ENCODE data around the gene CIITA.
"Not testable (repeated sequence)": the region's sequence is repeated elsewhere in the genome, so short reads cannot be mapped to it uniquely, and the experiment has no call there.

CIITA gene

GRCh38 chr16:10923146-10923649 lies 46.2 kb downstream of the CIITA start:
- TF ChIP-seq ZFX (IDR thresholded peaks at IDR 0.05; ENCODE audit: borderline replicate concordance): no peak
- TF ChIP-seq, protein P1, sequence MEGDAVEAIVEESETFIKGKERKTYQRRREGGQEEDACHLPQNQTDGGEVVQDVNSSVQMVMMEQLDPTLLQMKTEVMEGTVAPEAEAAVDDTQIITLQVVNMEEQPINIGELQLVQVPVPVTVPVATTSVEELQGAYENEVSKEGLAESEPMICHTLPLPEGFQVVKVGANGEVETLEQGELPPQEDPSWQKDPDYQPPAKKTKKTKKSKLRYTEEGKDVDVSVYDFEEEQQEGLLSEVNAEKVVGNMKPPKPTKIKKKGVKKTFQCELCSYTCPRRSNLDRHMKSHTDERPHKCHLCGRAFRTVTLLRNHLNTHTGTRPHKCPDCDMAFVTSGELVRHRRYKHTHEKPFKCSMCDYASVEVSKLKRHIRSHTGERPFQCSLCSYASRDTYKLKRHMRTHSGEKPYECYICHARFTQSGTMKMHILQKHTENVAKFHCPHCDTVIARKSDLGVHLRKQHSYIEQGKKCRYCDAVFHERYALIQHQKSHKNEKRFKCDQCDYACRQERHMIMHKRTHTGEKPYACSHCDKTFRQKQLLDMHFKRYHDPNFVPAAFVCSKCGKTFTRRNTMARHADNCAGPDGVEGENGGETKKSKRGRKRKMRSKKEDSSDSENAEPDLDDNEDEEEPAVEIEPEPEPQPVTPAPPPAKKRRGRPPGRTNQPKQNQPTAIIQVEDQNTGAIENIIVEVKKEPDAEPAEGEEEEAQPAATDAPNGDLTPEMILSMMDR (IDR thresholded peaks at IDR 0.05): no peak
- no peak overlapping the region for H3K27ac ChIP-seq

DNA sequence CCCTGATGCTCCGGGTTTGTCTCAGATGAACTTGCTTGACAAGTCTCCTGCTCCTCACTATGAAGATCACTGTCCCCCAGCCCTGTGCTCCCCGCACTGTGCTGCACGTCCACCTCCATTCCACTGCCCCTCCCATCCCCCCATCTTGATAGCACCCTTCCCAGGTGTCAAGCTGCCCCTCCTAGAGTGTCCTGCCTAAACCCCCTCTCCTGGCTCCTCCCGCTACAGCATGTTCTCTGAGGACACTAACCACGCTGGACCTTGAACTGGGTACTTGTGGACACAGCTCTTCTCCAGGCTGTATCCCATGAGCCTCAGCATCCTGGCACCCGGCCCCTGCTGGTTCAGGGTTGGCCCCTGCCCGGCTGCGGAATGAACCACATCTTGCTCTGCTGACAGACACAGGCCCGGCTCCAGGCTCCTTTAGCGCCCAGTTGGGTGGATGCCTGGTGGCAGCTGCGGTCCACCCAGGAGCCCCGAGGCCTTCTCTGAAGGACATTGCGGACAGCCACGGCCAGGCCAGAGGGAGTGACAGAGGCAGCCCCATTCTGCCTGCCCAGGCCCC lies 46.7 kb downstream of the CIITA start:
- TF ChIP-seq ZFX (IDR thresholded peaks at IDR 0.05; ENCODE audit: borderline replicate concordance): no peak
- TF ChIP-seq, protein P1 (IDR thresholded peaks at IDR 0.05): no peak
- no peak overlapping the region for H3K27ac ChIP-seq

GRCh38 chr16:10925285-10925684 lies 48.3 kb downstream of the CIITA start:
- not testable (repeated sequence) for H3K27ac ChIP-seq

- H3K27ac ChIP-seq: no peak overlapping the region
- TF ChIP-seq ZFX (IDR thresholded peaks at IDR 0.05; ENCODE audit: borderline replicate concordance): no peak
- TF ChIP-seq, protein P1 (IDR thresholded peaks at IDR 0.05): no peak
Measured at GRCh38 chr16:10926094-10926493, 49.1 kb downstream of the CIITA start.

GRCh38 chr16:10926867-10927266 lies 49.9 kb downstream of the CIITA start:
- H3K27ac ChIP-seq: no peak overlapping the region
- no peak for TF ChIP-seq ZFX (IDR thresholded peaks at IDR 0.05; ENCODE audit: borderline replicate concordance)
- TF ChIP-seq, protein P1 (IDR thresholded peaks at IDR 0.05): no peak

DNA sequence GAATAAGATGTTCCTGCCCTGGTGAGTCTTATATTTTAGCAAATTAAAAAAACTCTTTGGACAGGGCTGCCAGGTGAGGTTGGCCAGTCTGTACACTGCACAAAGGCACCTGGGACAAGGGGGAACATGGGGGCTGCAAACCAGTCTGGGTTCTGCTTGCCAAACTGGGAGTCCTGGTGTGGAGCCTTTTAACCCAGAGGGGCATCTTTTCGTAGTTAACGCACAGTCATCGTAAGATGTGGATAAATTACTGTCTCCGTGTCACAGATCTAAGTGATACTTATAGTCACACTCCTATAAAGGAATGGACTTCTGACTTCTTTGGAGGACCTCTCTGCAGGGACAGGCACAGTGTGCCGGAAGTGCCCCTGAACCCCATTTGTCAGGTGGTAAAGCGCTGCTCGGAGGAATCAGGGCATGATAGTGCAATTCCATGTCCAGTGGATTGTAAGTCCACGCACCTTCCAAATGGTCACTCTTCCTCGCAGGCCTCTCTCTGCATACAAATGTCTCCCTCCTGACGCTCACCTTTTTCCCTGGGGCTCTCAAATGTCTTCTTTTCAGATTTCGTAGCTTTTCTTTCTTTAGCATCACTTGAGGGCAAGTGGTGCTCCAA lies 50.6 kb downstream of the CIITA start:
- TF ChIP-seq, protein P1 (IDR thresholded peaks at IDR 0.05): no peak
- no peak for TF ChIP-seq ZFX (IDR thresholded peaks at IDR 0.05; ENCODE audit: borderline replicate concordance)
- H3K27ac ChIP-seq: no peak overlapping the region

DNA sequence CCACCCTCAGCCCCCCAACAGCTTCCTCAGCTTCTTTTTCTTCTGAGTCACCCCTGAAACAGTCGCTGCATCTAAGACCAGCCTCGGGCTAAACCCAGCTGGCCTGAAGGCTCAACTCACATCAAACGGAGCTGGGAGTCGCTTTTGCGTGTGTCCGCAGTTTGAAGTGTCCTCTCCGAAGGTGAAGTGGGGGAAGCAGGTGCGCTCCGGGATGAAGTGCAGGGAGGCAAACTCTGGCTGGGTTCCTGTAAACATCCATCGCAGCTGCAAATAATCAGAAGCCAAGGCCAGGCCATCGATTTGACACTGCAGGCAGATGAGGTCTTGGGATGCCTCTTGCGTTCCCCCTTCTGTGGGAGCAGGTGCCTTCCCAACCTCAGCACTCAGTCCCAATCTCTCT lies 52.1 kb downstream of the CIITA start:
- not testable (repeated sequence) for H3K27ac ChIP-seq

- no peak overlapping the region for H3K27ac ChIP-seq
- no peak for TF ChIP-seq ZFX (IDR thresholded peaks at IDR 0.05; ENCODE audit: borderline replicate concordance)
- TF ChIP-seq, protein P1 (IDR thresholded peaks at IDR 0.05): no peak
Measured at GRCh38 chr16:10929853-10930754, 53.1 kb downstream of the CIITA start.
